ENCODE data around the gene DDX4. TPM values are rescaled to one million over a fixed set of nuclear protein-coding genes. Genes with fewer than 3 reads are reported as not detected.

The DDX4 gene
- total RNA-seq, 4 donors from 2014 or later, result 0.27 to 0.33 TPM; not detected in 2

- TF ChIP-seq POLR2A (IDR thresholded peaks at IDR 0.05) (no peak), CTCF (IDR thresholded peaks at IDR 0.05) (no peak)
- Histone ChIP-seq H3K4me1 (no peaks in the 10 kb centered on the region), H3K36me3 (no peaks in the 10 kb centered on the region), H3K27ac (no peak overlapping the region), H3K27me3 (no peaks in the 10 kb centered on the region), H3K4me3 (replicated peaks in 1 of 3) (no peak overlapping the region), H3K9me3 (no peaks in the 10 kb centered on the region)
- WGBS, 2 donors, result 92 to 98% methylated on average over 3 of the region's 3 CpGs
- no peak for DNase-seq
- intact Hi-C loops (cut with DNase I), result no loop called here
Measured at GRCh38 chr5:55720188-55720703, 17.6 kb upstream of the DDX4 start.

- Histone ChIP-seq H3K36me3 (no peaks in the 10 kb centered on the region), H3K27ac (no peak overlapping the region), H3K9me3 (no peaks in the 10 kb centered on the region), H3K27me3 (no peaks in the 10 kb centered on the region), H3K4me1 (no peaks in the 10 kb centered on the region), H3K4me3 (replicated peaks in 1 of 3) (no peak overlapping the region)
- intact Hi-C loops (cut with DNase I), result no loop called here
- DNase-seq, result no peak
- TF ChIP-seq POLR2A (IDR thresholded peaks at IDR 0.05) (no peak), CTCF (IDR thresholded peaks at IDR 0.05) (no peak)
- 87 to 88% methylated on average over 4 of the region's 4 CpGs for WGBS, 2 donors
Measured at GRCh38 chr5:55724281-55724680, 13.6 kb upstream of the DDX4 start.

GRCh38 chr5:55731848-55732247 is 6.0 kb upstream of the DDX4 start:
- H3K9me3 ChIP-seq, result no peaks in the 10 kb centered on the region
- H3K27me3 ChIP-seq, result no peaks in the 10 kb centered on the region
- WGBS, 2 donors, result 71 to 91% methylated on average over 3 of the region's 3 CpGs
- no peak overlapping the region for H3K4me3 ChIP-seq (replicated peaks in 1 of 3)
- intact Hi-C loops (cut with DNase I), result no loop called here
- no peak for DNase-seq
- H3K4me1 ChIP-seq, result no peaks in the 10 kb centered on the region
- no peak overlapping the region for H3K27ac ChIP-seq
- no peaks in the 10 kb centered on the region for H3K36me3 ChIP-seq
- no peak for TF ChIP-seq CTCF (IDR thresholded peaks at IDR 0.05)
- no peak for TF ChIP-seq POLR2A (IDR thresholded peaks at IDR 0.05)

- TF ChIP-seq POLR2A (IDR thresholded peaks at IDR 0.05) (no peak), CTCF (IDR thresholded peaks at IDR 0.05) (no peak)
- Histone ChIP-seq H3K27me3 (no peaks in the 10 kb centered on the region), H3K4me3 (replicated peaks in 1 of 3) (no peak overlapping the region), H3K27ac (no peak overlapping the region), H3K36me3 (no peaks in the 10 kb centered on the region), H3K4me1 (no peaks in the 10 kb centered on the region), H3K9me3 (no peaks in the 10 kb centered on the region)
- intact Hi-C loops (cut with DNase I), result no loop called here
- DNase-seq, result no peak
Measured at GRCh38 chr5:55732585-55732984, 5.3 kb upstream of the DDX4 start.

GRCh38 chr5:55734658-55735057 is 3.2 kb upstream of the DDX4 start:
- no peaks in the 10 kb centered on the region for H3K27me3 ChIP-seq
- no peaks in the 10 kb centered on the region for H3K9me3 ChIP-seq
- TF ChIP-seq POLR2A (IDR thresholded peaks at IDR 0.05) (no peak), CTCF (IDR thresholded peaks at IDR 0.05) (no peak)
- no peak overlapping the region for H3K4me3 ChIP-seq (replicated peaks in 1 of 3)
- H3K36me3 ChIP-seq, result no peaks in the 10 kb centered on the region
- DNase-seq, result no peak
- intact Hi-C loops (cut with DNase I), result no loop called here
- H3K4me1 ChIP-seq, result no peaks in the 10 kb centered on the region
- WGBS, 2 donors, result 96% methylated on average over 1 of the region's 1 CpG
- H3K27ac ChIP-seq, result no peak overlapping the region

Data from thyroid gland (tissue), 4 donors.